ENCODE results near the gene XPO1. TPM values are rescaled to one million over a fixed set of nuclear protein-coding genes. Genes with fewer than 3 reads are reported as not detected.

Gene XPO1
- total RNA-seq, 6 experiments from 2014 or later = 114 to 158 (median 139) TPM

DNA sequence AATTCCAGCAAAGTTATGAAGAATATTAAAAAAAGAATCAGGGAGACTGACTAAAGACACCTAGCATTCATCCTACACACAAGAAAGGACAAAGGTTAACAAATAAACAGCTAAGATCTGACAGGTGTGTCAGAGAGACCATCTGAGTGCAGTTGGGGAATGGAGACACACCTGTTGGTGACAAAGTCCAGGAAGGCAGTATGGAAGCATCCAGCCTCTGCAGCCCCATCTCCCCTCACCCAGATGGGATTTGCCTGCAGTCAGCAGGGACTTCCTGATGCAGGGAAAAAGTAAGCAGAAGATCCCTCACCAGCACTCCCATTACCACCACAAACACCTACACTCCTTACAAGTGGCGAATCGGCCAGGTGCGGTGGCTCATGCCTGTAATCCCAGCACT is 105.2 kb downstream of the XPO1 start:
- H3K9me3 Mint-ChIP-seq = 0 out of 2 replicates have a peak, but pooled peaks cover 5% of the 10 kb centered on the region
- TF ChIP-seq, protein P1, sequence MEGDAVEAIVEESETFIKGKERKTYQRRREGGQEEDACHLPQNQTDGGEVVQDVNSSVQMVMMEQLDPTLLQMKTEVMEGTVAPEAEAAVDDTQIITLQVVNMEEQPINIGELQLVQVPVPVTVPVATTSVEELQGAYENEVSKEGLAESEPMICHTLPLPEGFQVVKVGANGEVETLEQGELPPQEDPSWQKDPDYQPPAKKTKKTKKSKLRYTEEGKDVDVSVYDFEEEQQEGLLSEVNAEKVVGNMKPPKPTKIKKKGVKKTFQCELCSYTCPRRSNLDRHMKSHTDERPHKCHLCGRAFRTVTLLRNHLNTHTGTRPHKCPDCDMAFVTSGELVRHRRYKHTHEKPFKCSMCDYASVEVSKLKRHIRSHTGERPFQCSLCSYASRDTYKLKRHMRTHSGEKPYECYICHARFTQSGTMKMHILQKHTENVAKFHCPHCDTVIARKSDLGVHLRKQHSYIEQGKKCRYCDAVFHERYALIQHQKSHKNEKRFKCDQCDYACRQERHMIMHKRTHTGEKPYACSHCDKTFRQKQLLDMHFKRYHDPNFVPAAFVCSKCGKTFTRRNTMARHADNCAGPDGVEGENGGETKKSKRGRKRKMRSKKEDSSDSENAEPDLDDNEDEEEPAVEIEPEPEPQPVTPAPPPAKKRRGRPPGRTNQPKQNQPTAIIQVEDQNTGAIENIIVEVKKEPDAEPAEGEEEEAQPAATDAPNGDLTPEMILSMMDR (IDR thresholded peaks at IDR 0.05) = no peak
- H3K27me3 Mint-ChIP-seq (ENCODE audit: insufficient read depth) = 0 out of 2 replicates have a peak, but pooled peaks cover 2% of the 10 kb centered on the region
- no peak overlapping the region for H3K27ac Mint-ChIP-seq
- H3K4me1 Mint-ChIP-seq (ENCODE audit: low read depth) = peaks cover 44% of the 10 kb centered on the region
- H3K36me3 Mint-ChIP-seq (ENCODE audit: low read depth) = peaks cover 3% of the 10 kb centered on the region; the same call in 1 of the 2 replicates
- no peak for DNase-seq
- H3K4me3 Mint-ChIP-seq = no peak overlapping the region

DNA sequence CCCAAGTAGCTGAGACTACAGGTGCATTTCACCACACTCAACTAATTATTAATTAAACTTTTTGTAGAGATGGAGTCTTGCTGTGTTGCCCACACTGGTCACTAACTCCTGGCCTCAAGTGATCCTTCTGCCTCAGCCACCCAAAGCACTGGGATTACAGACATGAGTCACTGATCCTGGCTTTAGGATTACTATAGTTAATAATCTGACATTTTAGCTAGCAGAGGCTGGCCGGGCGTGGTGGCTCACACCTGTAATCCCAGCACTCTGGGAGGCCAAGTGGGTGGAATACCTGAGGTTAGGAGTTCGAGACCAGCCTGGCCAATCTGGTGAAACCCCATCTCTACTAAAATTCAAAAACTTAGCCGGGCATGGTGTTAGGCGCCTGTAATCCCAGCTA is 106.8 kb downstream of the XPO1 start:
- H3K4me1 Mint-ChIP-seq (ENCODE audit: low read depth) = peaks cover 42% of the 10 kb centered on the region
- TF ChIP-seq, protein P1 (IDR thresholded peaks at IDR 0.05) = no peak
- H3K9me3 Mint-ChIP-seq = no peaks in the 10 kb centered on the region
- no peak for DNase-seq
- peaks cover 2% of the 10 kb centered on the region; the same call in 1 of the 2 replicates for H3K27me3 Mint-ChIP-seq (ENCODE audit: insufficient read depth)
- no peak overlapping the region for H3K4me3 Mint-ChIP-seq
- H3K36me3 Mint-ChIP-seq (ENCODE audit: low read depth) = no peaks in the 10 kb centered on the region; the same call in 1 of the 2 replicates
- H3K27ac Mint-ChIP-seq = no peak overlapping the region

Other genes with a start within 250 kb of the XPO1 start
- 10 to 100 TPM; 50.3 to 65.4 (median 58.5) TPM for gene USP34, start 67.3 kb downstream of the XPO1 start, total RNA-seq (2021; fragmentation: NEBNext Ultra II Directional; extraction: Animal tissue kit (Norgen Biotek cat#: 25700))